ENCODE measurements around the gene MT1M.

The MT1M gene

GRCh38 chr16:56625943-56626654, 6.4 kb upstream of the MT1M start:
- POLR2A ChIA-PET (ENCODE audit: low non-redundant PET), result interaction anchor here (0.7 to 2.4 kb wide), 6 partner anchors 15 to 63 kb away, joined by 4 to 14 read pairs (median 7); partner anchors contain the start of gene MT2A
- peak overlapping the region; percentile 90 for H3K27ac ChIP-seq
- DNase-seq (ENCODE audit: low spot score), result no peak
- CTCF ChIA-PET, result interaction anchor here (0.6 to 1.1 kb wide), 3 partner anchors 25 to 76 kb away, joined by 3 to 5 read pairs (median 3); no protein-coding TSS in a partner anchor
- no peak for TF ChIP-seq CTCF (conservative IDR thresholded peaks at IDR 0.05; ENCODE audit: low read depth)

- peak overlapping the region; percentile 90 for H3K27ac ChIP-seq
- ChIA-PET CTCF (interaction anchor here (0.7 to 0.9 kb wide), 2 partner anchors 47 to 75 kb away, joined by 3 read pairs; no protein-coding TSS in a partner anchor), POLR2A (ENCODE audit: low non-redundant PET) (interaction anchor here (0.7 to 2.4 kb wide), 3 partner anchors 12 to 20 kb away, joined by 3 to 14 read pairs (median 11); no protein-coding TSS in a partner anchor)
- DNase-seq (ENCODE audit: low spot score), result no peak
- TF ChIP-seq CTCF (conservative IDR thresholded peaks at IDR 0.05; ENCODE audit: low read depth), result no peak
These were observed 5.8 kb upstream of the MT1M start for GRCh38 chr16:56626685-56627084.

- peak overlapping the region; percentile 90 for H3K27ac ChIP-seq
- POLR2A ChIA-PET (ENCODE audit: low non-redundant PET), result interaction anchor here (0.6 kb wide), 1 partner anchor 1520 kb away, joined by 3 read pairs; no protein-coding TSS in a partner anchor
- no peak for DNase-seq (ENCODE audit: low spot score)
- CTCF ChIA-PET, result no interaction called here
- no peak for TF ChIP-seq CTCF (conservative IDR thresholded peaks at IDR 0.05; ENCODE audit: low read depth)
These were observed 3.7 kb upstream of the MT1M start for GRCh38 chr16:56628486-56629350.

- H3K27ac ChIP-seq, result peak overlapping the region; percentile 90
- ChIA-PET POLR2A (ENCODE audit: low non-redundant PET) (no interaction called here), CTCF (no interaction called here)
- no peak for DNase-seq (ENCODE audit: low spot score)
- no peak for TF ChIP-seq CTCF (conservative IDR thresholded peaks at IDR 0.05; ENCODE audit: low read depth)
These were observed 2.9 kb upstream of the MT1M start for GRCh38 chr16:56629531-56629930.

- TF ChIP-seq CTCF (conservative IDR thresholded peaks at IDR 0.05; ENCODE audit: low read depth), result no peak
- H3K27ac ChIP-seq, result peak overlapping the region; percentile 90; the same call in 1 of the 2 replicates
- ChIA-PET CTCF (interaction anchor here (0.6 to 1.1 kb wide), 2 partner anchors 44 to 72 kb away, joined by 3 read pairs; no protein-coding TSS in a partner anchor), POLR2A (ENCODE audit: low non-redundant PET) (no interaction called here)
- no peak for DNase-seq (ENCODE audit: low spot score)
These were observed 2.3 kb upstream of the MT1M start for GRCh38 chr16:56630134-56630533.

GRCh38 chr16:56631197-56631596, 1.3 kb upstream of the MT1M start:
- no peak for DNase-seq (ENCODE audit: low spot score)
- TF ChIP-seq CTCF (conservative IDR thresholded peaks at IDR 0.05; ENCODE audit: low read depth), result no peak
- POLR2A ChIA-PET (ENCODE audit: low non-redundant PET), result no interaction called here

More at GRCh38 chr16:56631197-56631596, 1.3 kb upstream of the MT1M start:
- CTCF ChIA-PET, result no interaction called here
- no peak overlapping the region for H3K27ac ChIP-seq
